Measurements from ENCODE around the gene DHX16.
"Not testable (repeated sequence)": the region's sequence is repeated elsewhere in the genome, so short reads cannot be mapped to it uniquely, and the experiment has no call there.

The DHX16 gene

DNA sequence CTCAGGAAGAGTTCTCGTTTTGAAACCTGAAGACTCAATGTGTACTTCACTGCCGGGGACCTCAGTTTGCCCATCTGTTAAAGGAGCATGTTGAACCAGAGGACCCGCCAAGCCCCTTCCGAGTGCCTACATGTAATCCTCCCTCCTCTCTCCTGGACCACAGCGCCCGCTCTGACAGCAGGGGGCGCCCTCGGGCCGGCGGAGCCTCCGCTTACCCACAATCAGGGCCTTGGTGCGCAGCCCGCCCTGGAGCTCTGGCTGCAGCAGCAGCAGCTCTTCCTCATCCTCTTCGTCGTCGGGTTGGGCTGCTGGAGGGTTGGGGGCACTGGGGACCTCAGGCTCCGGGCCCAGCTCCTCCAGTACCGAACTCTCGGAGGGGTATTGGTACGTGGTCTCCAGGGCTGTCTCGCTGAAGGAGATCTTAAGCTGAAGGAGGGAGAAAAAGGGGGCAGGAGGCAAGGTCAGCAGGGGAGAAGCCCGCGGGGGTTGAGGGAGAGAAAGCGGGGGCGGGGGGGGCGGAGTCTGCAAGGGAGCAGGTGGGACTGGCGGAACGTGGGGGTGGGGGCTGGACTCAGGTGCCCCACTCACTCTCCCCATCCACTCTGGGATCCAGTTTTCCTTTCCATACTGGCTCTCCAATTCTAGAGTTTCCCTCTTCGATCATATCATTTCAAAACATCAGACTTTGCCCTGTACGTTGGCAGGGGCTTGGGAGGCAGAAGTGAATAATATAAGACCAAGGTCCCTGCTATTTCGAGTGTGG is 6.3 kb upstream of the DHX16 start:
- DNase-seq (ENCODE audit: low spot score) = no peak

DNA sequence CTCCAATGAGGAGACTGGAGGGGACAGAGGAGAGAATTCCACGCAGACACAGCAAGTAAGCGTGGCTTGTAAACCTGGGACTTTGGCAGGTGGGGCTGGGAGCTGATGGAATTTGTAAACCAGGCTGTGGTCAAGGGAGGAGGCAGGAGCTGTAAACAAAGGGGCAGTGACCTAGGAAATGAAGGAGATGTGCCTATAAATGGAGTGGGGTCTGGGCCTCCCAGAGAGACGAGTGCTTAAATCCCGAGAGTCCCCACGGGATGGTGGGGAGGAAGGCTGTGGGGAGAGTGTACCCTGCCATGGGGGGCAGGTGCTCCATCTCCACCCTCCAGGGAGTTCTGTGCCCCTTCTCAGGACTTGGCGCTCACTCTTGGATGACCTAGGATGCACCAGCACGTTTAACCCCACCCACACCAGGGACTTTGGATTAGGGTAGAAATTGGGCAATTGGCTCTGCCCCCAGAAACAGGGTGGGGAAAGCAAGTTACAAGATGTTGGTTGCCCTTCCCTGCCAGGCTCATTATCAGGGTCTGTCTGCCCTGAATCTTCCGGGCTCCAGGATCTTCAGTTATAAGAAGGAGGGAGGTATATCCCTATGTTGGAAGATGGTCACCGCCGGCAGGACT is 4.0 kb upstream of the DHX16 start:
- DNase-seq (ENCODE audit: low spot score) = no peak

DNA sequence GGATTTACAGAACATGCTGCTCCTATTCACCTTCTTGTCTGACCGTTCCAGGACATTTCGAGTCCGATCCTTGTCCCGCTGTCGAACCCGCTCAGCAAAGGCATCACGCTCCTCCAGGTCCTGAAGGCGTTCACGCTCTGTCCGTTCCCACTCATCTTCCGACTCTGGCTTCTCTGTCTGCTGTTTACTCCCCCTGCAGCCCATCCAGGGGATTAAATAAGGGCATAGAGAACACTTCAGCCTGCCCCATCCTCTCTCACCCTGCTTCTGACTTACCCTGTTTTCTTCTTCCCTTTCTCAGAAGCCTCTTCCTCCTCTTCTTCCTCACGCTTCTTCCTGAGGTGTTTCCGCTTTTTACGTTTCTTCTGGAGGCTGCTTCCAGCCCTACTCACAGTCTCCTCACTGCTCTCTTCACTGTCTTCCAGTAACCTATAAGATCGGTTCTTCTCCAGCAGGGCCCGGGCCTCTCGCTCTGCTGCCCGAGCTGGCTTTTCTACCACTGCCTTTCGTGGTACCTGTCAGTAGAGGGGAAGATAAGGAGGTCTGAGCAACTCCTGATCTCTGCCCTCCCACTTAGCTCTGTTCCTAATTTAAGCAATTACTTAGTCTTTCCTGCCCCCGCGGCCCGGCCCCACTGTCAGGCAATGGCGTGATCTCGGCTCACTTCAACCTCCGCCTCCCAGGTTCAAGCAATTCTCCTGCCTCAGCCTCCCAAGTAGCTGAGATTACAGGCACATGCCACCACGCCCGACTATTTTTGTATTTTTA is 1.9 kb downstream of the DHX16 start:
- no peak for DNase-seq (ENCODE audit: low spot score)

DNA sequence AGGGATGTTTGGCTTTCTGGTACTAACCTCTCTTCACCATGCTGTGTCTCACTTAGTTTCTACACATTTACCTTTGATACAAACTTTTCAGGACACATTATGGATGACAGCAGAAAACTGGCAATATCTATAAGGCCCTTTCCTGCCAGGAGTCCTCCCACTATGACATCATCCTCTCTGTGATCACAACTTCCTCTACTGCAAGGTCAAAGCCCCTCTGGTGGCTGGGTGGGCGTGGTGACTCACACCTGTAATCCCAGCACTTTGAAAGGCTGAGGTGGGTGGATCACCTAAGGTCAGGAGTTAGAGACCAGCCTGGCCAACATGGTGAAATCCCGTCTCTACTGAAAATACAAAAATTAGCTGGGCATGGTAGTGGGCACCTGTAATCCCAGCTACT is 6.5 kb downstream of the DHX16 start:
- DNase-seq (ENCODE audit: low spot score) = not testable (repeated sequence)

DNA sequence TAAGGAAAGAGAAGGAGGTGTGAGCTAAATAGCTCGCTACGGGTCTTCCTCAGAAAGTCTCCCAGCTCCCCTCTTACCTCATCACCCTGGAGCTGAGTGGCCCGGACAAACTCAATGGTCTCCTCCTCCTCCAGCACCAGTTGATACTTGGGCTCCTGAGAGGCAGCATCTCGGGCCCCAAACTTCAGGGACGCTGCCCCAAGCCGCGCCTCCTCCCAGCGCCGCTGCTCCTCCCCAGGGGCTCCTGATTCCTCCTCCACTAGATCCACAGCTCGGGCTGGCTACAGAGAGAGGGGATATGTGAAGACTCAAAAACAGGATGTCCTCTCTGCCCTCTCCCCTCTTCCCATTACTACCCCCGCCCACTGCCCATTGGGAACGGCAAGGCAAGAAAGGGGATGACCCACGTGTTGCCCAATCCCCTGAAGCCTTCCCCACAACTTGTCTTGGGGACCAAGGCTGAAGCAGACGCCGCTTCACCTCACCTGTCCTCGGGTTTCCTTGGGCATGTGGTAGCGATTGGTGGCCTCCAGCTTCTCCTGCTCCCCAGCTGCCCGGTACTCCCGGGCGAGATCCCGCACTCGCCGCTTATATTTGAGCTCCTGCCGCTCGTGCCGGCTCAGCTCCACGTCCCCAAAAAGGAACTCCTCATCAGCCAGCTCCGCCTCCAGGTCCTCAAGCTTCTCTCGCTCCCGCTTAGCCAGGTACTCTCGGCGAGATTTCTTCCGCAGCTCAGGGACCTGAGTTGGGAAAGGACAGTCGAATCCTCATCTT is 7.6 kb downstream of the DHX16 start:
- DNase-seq (ENCODE audit: low spot score) = no peak

DNA sequence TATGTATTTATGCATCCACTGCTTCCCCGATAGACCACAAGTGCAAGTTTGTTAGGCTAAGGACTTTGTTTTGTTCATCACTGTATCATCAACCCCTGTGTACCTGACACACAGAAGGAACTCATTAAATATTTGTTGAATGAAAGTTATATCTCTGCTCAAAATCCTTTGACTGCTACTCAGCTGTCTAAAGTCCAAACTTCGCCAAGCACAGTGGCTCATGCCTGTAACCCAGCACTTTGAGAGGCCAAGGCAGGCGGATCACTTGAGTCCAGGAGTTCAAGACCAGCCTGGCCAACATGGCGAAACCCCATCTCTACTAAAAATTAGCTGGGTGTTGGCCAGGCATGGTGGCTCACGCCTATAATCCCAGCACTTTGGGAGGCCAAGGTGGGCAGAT is 14.9 kb downstream of the DHX16 start:
- not testable (repeated sequence) for DNase-seq (ENCODE audit: low spot score)

DNA sequence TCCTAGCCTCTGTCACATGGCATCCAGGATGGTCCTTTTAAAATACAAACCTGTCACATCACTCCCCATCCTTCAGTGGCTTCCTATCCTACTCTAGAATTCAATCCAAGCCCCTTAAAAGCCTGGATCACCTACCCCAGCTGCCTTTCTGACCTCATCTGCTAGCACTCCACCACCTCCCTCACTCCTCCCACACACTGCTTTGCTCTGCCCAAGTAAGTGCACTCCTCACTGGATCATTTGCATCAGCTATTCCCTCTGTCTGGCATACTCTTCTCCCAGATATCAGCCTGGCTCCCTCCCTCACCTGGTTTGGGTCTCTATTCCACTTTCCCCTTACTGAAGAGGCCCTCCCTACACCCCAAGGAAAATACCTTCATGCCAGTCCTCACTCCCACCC is 15.4 kb downstream of the DHX16 start:
- DNase-seq (ENCODE audit: low spot score) = no peak

DNA sequence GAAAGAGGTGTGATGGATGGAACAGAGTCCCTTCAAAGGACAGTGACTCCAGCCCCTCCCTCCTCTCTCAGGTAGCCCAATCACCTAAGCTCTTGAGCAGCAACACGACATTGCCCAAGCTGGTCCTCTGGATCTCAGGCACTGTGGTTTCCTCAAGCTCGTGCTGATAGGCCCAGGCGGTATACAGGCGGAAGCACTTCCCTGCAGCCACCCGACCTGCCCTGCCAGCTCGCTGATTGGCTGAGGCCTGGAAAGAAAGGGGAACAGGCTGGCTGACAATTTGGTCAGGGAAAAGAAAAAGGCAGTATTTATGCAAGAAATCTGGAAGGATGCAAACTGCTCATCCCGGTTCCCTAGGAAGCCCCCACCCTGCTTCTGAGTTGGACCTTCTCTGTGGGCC is 16.3 kb downstream of the DHX16 start:
- DNase-seq (ENCODE audit: low spot score) = no peak

DNA sequence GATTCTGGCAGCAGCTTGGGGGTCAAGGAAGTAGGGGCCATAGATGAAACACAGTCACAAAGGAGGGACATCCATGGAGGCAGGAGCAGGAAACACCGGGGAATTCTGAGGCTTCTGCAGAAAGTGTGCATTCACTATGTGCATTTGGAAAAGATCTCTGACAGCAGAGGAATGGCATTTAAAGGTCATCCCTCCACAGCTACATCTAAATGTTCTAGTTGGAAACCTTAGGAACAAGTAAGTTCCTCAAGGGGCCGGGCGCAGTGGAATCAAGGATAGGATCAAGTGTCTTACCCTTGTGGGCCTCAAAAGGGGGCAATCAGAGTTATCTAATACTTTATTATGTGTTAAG is 17.1 kb downstream of the DHX16 start:
- DNase-seq (ENCODE audit: low spot score) = no peak

DNA sequence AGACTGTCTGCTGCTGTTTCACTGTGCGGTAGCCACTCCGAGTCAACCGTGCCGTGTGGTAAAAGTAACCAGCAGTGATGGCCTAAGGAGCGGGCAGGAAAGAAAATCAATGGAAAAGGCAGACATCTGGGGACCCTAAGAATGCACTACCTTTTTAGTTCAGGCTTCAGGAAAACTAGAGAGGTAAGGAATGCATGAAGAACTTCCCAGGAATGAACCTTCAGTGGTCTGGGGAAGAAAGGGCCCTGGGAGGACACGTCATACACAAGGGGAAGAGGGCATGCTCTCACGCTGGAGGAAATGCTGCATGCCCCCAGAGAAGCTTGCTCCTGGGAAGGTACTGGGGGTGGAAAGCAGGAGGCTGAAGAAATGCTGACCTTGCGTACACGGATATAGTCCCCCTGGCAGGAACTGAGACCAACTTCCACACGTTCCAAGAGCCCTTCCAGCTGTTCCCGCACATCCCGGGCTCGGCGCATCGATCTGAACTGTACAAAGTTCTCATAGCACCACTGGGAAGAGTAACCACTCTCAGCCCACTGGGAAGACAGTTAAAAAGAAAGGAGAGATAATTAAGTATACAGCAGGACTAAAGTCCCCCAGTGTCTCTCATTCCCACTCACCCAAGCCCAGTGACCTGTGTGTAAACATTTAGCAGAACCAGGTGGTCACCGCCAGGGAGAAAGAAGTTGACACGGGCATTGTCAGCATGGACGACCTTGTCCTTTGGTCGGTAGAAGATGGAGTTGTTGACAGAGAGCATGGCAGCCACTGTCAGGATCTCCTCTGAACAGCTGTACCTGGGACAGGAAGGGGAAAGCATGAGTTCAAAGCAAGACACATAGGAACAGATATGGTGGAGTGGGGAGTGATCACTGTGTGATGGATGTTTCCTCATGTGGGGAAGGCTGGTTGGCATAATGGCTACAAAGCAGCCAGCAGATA is 17.7 kb downstream of the DHX16 start:
- DNase-seq (ENCODE audit: low spot score) = no peak

DNA sequence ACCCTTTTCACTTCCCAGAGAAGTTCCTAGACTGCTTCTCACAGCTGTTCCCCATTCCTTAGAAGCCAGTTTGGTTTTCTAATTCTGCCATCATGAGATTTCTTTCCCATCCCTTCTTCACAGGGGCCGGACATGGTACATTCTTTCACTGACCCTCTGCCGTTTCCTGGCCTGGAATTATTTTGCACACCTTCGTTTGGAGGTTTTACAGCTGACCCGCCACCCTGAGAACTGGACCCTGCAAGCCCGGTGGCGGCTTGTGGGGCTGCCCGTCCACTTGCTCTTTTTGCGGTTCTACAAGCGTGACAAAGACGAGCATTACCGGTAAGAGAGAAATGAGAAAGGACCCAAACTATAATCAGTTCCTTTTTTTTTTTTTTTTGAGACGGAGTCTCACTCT is 21.7 kb downstream of the DHX16 start:
- no peak for DNase-seq (ENCODE audit: low spot score)

DNA sequence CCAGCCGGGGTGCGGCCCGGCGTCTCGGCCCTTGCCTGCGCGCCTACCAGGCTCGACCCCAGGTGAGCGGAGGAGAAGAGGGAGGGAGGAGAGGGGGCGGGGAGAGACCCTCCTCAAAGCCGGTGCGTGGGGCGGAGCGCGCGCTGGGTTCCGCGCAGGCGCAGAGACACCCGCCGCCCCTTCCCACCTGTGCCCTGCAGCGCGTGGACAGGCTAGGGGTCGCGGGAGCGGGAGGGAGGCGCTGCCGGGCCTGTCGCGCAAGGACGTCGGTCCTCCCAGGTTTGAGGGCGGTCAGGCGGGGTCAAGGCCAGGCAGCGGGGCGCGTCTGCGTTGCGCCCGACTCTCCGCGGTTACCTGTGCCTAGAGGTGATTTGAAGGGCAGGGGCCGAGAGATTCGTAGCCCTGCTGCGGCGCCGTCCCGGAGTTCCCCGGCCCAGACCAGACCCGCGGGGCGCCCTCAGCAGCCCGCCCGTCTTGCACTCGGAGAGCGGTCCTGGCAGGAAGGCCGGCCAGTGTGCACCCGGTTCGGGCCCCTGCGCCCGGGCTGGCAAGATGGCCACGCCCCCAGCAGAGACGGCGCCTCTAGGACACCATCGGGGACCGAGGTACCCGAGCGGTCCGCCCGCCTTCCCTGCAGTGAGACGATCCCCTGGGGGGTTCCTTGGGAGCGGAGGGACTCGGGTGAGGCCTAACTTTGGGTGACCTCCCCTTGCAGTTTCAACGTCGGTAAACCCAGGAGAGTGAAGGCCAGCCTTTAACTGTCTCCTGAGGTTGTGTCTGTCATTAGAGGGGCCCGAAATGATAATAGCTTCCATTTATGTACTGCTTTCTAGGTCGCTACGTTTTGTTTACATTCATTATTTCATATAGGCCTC is 25.3 kb downstream of the DHX16 start:
- DNase-seq (ENCODE audit: low spot score) = no peak

DNA sequence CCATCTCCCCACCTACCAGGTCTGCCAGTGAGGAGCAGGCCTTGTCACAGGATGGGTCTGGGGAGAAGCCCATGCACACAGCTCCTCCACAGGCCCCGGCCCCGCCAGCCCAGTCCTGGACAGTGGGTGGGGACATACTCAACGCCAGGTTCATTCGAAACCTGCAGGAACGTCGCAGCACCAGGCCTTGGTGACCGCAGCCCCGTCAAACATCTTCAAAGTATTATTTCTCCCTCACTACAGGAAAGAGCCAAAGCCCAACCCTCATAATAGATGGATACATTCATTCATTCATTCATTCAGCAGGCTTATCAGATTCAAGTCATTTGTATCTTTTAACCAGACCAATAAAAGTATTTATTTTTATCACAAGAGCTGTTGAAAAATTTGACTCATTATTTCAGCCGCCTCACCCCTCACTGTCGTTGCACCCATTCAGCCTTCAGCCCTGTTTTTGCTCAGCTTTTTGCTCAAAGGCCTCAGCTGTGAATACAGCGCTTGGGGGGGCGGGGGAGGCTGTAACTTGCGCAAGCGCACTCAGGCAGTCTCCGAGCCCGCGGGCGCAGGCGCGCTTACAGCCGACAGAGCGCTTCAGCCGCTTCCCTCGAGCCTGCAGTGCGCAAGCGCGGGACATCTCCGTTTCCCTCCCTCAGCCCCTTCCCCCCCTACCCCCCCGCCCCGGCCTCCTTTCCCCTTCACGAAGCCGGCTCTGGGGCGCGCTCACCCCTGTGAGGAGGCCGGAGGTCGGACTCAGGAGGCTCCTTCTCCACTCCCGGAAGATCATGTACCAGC is 26.2 kb downstream of the DHX16 start, which contains the start of gene C6orf136:
TSS of gene C6orf136 (plus strand) at position 684 of the 792 bp plus-strand sequence. CDS start at position 783, 99 bp downstream.
- DNase-seq (ENCODE audit: low spot score) = peak; percentile 90

DNA sequence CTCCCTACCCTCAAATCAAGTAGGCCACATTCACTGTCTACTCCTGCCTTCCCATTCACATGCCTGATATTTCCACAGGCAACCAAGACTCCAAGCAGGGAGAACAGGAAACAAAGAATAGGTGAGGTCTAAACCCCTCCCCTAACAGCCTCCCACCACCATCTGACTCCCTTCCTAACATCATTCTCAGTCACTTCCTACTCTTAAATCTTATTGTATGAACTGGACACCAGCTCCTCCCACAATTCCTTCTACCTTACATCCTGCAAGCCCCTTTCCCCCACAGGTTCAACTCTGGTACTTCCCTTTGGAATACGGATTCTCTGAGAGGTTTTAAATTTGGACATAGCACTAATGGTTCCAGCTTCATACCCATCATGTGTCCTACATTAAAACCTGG is 26.8 kb downstream of the DHX16 start:
- no peak for DNase-seq (ENCODE audit: low spot score)

DNA sequence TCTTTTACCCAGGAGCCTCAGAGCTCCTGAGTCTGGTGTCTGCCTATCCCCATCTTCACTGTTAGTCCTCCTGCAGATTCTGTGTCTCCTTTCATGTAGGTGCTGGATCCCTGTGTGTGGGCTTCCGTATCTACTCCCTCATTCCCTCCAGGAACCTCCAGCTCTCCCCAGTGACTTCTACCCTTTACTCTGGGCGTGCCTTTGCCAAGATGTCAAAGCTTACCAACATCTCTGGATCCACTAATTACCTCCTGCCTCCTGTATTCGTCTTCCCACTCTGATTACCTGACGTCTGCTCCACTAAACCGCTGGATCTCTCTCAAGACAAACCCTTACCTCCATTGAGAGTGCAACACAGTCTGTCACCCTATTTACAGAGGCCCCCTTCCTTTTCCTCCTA is 28.0 kb downstream of the DHX16 start:
- no peak for DNase-seq (ENCODE audit: low spot score)

DNA sequence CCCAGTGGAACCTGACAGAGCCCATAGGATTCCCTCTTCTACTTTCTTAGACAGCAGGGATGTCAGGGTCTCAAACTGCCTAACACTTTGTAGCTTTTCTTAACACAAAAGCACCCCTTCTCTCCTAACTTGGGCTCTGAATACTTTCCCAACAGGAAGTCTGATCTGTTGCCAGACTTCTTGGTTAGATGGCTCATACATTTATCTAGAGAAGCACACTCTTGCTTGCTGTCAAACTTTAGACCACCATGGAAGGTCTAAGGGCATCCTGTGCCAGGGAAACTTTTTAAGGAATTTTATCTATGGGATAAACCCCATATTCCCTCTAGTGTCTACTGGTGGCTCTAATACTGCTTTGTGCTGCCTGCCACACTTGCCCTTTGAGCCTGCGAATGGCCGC is 29.1 kb downstream of the DHX16 start:
- no peak for DNase-seq (ENCODE audit: low spot score)

DNA sequence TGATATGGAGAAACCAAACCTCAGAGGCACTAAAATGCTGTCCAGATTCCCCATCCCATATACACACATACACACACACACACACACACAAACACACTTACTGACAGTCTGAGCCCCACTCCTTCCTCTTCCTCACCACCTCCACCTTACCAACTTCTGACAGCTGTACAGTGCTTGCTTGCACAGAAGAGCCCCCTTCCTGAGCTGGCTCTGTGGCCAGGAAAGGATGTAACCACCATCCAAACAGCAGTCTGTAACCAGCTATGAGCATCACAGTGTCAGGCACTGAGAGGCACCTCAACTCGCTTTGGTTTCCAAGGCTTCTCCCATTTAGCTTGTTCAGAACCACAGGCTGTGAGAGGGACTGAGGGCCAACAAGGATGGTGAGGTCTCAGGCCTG is 31.8 kb downstream of the DHX16 start:
- DNase-seq (ENCODE audit: low spot score) = no peak

DNA sequence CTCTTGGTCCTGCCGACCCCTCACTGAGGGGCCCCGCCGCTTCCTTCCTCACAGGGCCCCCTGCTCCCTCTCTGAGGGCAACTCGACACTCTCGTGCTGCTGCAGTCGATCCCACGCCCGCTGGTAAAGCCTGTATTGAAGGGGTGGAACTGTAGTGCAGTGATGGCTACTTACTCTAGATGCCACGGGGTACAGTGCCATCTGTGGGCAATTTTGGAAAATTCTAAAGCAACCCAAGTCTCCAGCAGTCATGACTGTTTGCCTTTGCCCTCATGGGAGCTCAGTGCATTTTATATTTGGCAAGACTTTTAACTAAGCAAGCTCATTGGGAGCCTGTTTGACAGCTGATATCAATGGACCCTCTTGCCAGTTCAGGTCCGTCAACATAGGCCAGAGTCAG is 32.3 kb downstream of the DHX16 start:
- DNase-seq (ENCODE audit: low spot score) = no peak

DNA sequence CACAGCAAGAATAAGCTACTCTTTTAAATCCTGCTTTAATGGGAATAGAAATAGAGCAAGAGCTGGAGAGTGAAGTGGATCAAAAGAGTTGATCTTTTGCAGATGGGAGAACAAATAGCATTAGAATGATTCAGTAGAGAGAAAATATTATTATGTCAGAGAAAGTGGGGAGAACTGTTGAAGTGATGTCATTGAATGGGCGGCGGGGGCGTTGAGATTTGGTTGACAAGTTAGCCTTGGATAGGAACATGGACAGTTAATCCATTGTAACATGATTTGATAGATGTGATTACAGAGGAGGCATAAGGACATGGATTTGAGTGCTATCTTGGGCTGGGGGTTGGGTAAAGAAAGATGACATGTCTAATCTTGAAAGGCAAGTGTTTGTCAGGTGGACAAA is 37.0 kb downstream of the DHX16 start:
- no peak for DNase-seq (ENCODE audit: low spot score)
